H1 (cell line): ENCODE results near the gene KRT8. TPM values are rescaled to one million over a fixed set of nuclear protein-coding genes. Genes with fewer than 3 reads are reported as not detected.

ENCODE experiments used
- CTCF ChIA-PET: fragments of 300-600 bp; sonication (Branson Sonifier 250); formaldehyde crosslinking; loops from one replicate; lab custom pipeline; 2021; ENCODE audit not compliant: partially characterized antibody; lab: Charles Lee
- POLR2A ChIA-PET: fragments of 300-600 bp; sonication (Branson Sonifier 250); formaldehyde crosslinking; loops from one replicate; lab custom pipeline; 2021; ENCODE audit warnings: inconsistent platforms; ENCODE audit not compliant: partially characterized antibody; lab: Charles Lee
- DNase-seq, 2 experiments: peaks; one replicate each; pipeline versions ENCODE4 v3.0.0 to v3.0.0-alpha.2; 2010 to 2022; ENCODE audit warnings: low spot score in 2 of 2, low read depth in 1 of 2, mixed read lengths in 1 of 2
- FAIRE-seq: peaks from 2 replicates; lab custom pipeline; 2011; peaks lifted over from hg19 to GRCh38; lab: Jason Lieb, UNC
- H2AFZ ChIP-seq: 2 replicates; pipeline ENCODE4 v1.8.1; 2012; ENCODE audit warnings: low read length, inconsistent platforms
- H2AK5ac ChIP-seq: 2 replicates; pipeline ENCODE4 v1.6.1; 2013; ENCODE audit warnings: low read depth, low read length
- H2BK120ac ChIP-seq: replicated peaks from 2 replicates; pipeline ENCODE3; 2013; ENCODE audit warnings: low read depth, low read length, inconsistent platforms
- H2BK12ac ChIP-seq: 2 replicates; pipeline ENCODE4 v1.6.1; 2013; ENCODE audit warnings: low read depth, low read length
- H2BK15ac ChIP-seq: 2 replicates; pipeline ENCODE4 v1.6.1; 2013; ENCODE audit warnings: low read length
- H2BK20ac ChIP-seq: 2 replicates; pipeline ENCODE4 v1.6.1; 2013; ENCODE audit warnings: low read length
- H2BK5ac ChIP-seq: 2 replicates; pipeline ENCODE4 v1.6.1; 2013; ENCODE audit warnings: low read depth, low read length
- H3K14ac ChIP-seq: 2 replicates; pipeline ENCODE4 v1.6.1; 2013; ENCODE audit warnings: inconsistent platforms; ENCODE audit not compliant: insufficient read length
- H3K18ac ChIP-seq: 2 replicates; pipeline ENCODE4 v1.6.1; 2013; ENCODE audit warnings: low read length; ENCODE audit errors: extremely low read depth
- H3K23ac ChIP-seq: 2 replicates; pipeline ENCODE4 v1.6.1; 2013; ENCODE audit warnings: inconsistent platforms; ENCODE audit not compliant: insufficient read length
- H3K23me2 ChIP-seq: 2 replicates; pipeline ENCODE4 v1.6.1; 2013; ENCODE audit warnings: low read depth, low read length
- H3K27ac ChIP-seq: 2 replicates; pipeline ENCODE4 v1.6.1; 2011; ENCODE audit warnings: low read depth, low read length, inconsistent platforms
- H3K27me3 ChIP-seq, 4 experiments: replicated peaks in 1 of 4; 1 replicate in 1 of 4; 2 replicates in 3 of 4; pipeline versions ENCODE4 v1.6.1 to v1.8.1; 2011 to 2013; ENCODE audit warnings: low read length in 3 of 4, mild to moderate bottlenecking in 3 of 4, inconsistent platforms in 2 of 4, mixed read lengths in 2 of 4, moderate library complexity in 1 of 4; ENCODE audit not compliant: control insufficient read depth in 3 of 4, insufficient read depth in 3 of 4; ENCODE audit errors: extremely low read depth in 1 of 4
- H3K36me3 ChIP-seq, 4 experiments: 2 replicates each; pipeline versions ENCODE4 v1.6.1 to v1.8.1; 2011 to 2013; ENCODE audit warnings: mild to moderate bottlenecking in 4 of 4, low read length in 3 of 4, moderate library complexity in 2 of 4, control low read depth in 1 of 4, inconsistent platforms in 1 of 4; ENCODE audit not compliant: insufficient read depth in 4 of 4, control insufficient read depth in 2 of 4
- H3K4ac ChIP-seq: replicated peaks from 2 replicates; pipeline ENCODE3; 2013; ENCODE audit warnings: low read length, low read depth, mixed read lengths, inconsistent platforms; ENCODE audit not compliant: insufficient read length
- H3K4me1 ChIP-seq, 4 experiments: replicated peaks in 1 of 4; 1 replicate in 1 of 4; 2 replicates in 3 of 4; pipeline versions ENCODE4 v1.6.1 to v1.8.1; 2011 to 2013; ENCODE audit warnings: low read length in 3 of 4, inconsistent platforms in 2 of 4, mixed read lengths in 1 of 4; ENCODE audit not compliant: insufficient read depth in 4 of 4, control insufficient read depth in 3 of 4
- H3K4me2 ChIP-seq, 2 experiments: 2 replicates each; pipeline versions ENCODE4 v1.6.1 to v1.8.1; 2011 to 2013; ENCODE audit warnings: low read depth in 2 of 2, low read length in 2 of 2, control low read depth in 1 of 2, inconsistent platforms in 1 of 2, mild to moderate bottlenecking in 1 of 2; ENCODE audit not compliant: insufficient read depth in 1 of 2
- H3K4me3 ChIP-seq, 4 experiments: fragments of 200-600, 300-600 bp in 1 of 4; sonication (generic), shearing (Covaris generic), sonication (Bioruptor Twin) in 1 of 4; 2 replicates each; pipeline versions ENCODE4 v1.5.1 to v1.8.1; 2011 to 2016; ENCODE audit warnings: low read length in 4 of 4, low read depth in 3 of 4, control low read depth in 2 of 4, inconsistent platforms in 2 of 4, mild to moderate bottlenecking in 2 of 4, mixed read lengths in 1 of 4, moderate library complexity in 1 of 4; ENCODE audit not compliant: insufficient read depth in 2 of 4; ENCODE audit errors: extremely low read depth in 1 of 4
- H3K56ac ChIP-seq: replicated peaks from 2 replicates; pipeline ENCODE3; 2013; ENCODE audit warnings: low read depth, mild to moderate bottlenecking, mixed read lengths, low read length, inconsistent platforms; ENCODE audit not compliant: insufficient read length
- H3K79me1 ChIP-seq: 2 replicates; pipeline ENCODE4 v1.6.1; 2013; ENCODE audit warnings: low read depth, low read length, control low read depth
- H3K79me2 ChIP-seq, 2 experiments: 2 replicates each; pipeline versions ENCODE4 v1.6.1 to v1.8.1; 2012 to 2013; ENCODE audit warnings: low read length in 2 of 2, mild to moderate bottlenecking in 2 of 2, inconsistent platforms in 1 of 2; ENCODE audit not compliant: insufficient read depth in 2 of 2, control insufficient read depth in 1 of 2
- H3K9ac ChIP-seq, 4 experiments: replicated peaks in 1 of 4; 1 replicate in 1 of 4; 2 replicates in 3 of 4; pipeline versions ENCODE4 v1.6.1 to v1.8.1; 2011 to 2013; ENCODE audit warnings: low read depth in 3 of 4, low read length in 3 of 4, control low read depth in 2 of 4, mild to moderate bottlenecking in 2 of 4, moderate library complexity in 2 of 4, inconsistent platforms in 1 of 4; ENCODE audit errors: extremely low read depth in 1 of 4
- H3K9me3 ChIP-seq, 2 experiments: 2 replicates each; pipeline versions ENCODE4 v1.6.1 to v1.8.1; 2012 to 2013; ENCODE audit warnings: mild to moderate bottlenecking in 2 of 2, moderate library complexity in 2 of 2, control low read depth in 1 of 2, inconsistent platforms in 1 of 2, low read depth in 1 of 2, low read length in 1 of 2, mixed read lengths in 1 of 2; ENCODE audit not compliant: insufficient read depth in 2 of 2
- H4K20me1 ChIP-seq, 2 experiments: replicated peaks in 1 of 2; 2 replicates each; pipeline versions ENCODE3 to v1.8.1; 2011 to 2013; ENCODE audit warnings: inconsistent platforms in 2 of 2, low read length in 2 of 2, mild to moderate bottlenecking in 1 of 2; ENCODE audit not compliant: insufficient read depth in 2 of 2, control insufficient read depth in 1 of 2
- H4K5ac ChIP-seq: 2 replicates; pipeline ENCODE4 v1.6.1; 2013; ENCODE audit warnings: low read length, low read depth, mixed read lengths, inconsistent platforms; ENCODE audit not compliant: insufficient read length
- H4K8ac ChIP-seq: 2 replicates; pipeline ENCODE4 v1.8.0; 2013; ENCODE audit warnings: mild to moderate bottlenecking, moderate library complexity, low read length, inconsistent platforms; ENCODE audit not compliant: insufficient read depth; ENCODE audit errors: extremely low read depth
- H4K91ac ChIP-seq: replicated peaks from 2 replicates; pipeline ENCODE3; 2013; ENCODE audit warnings: low read length, mixed read lengths, inconsistent platforms; ENCODE audit not compliant: insufficient read length
- CBX5 ChIP-seq: fragments of 300-800, 300-1000 bp; sonication (generic); IDR thresholded peaks from 2 replicates; pipeline ENCODE4 v1.7.1; 2016; ENCODE audit warnings: antibody characterized with exemption, low read length, low read depth
- CEBPB ChIP-seq: IDR thresholded peaks from 2 replicates; pipeline ENCODE4 v1.6.1; 2012; ENCODE audit warnings: low read depth, low read length
- CTBP2 ChIP-seq: IDR thresholded peaks from 2 replicates; pipeline ENCODE4 v1.7.0; 2011; ENCODE audit warnings: borderline replicate concordance, mild to moderate bottlenecking, moderate library complexity, mixed read lengths, low read length; ENCODE audit not compliant: insufficient read depth, insufficient read length
- EP300 ChIP-seq, 2 experiments: IDR thresholded peaks; 1 replicate in 1 of 2; 2 replicates in 1 of 2; pipeline ENCODE4 v1.6.1; 2011 to 2012; ENCODE audit warnings: low read depth in 2 of 2, low read length in 2 of 2, mild to moderate bottlenecking in 2 of 2, borderline replicate concordance in 1 of 2, inconsistent platforms in 1 of 2, moderate library complexity in 1 of 2
- HDAC2 ChIP-seq, 2 experiments: fragments of 300-600 bp in 1 of 2; sonication (generic) in 1 of 2; IDR thresholded peaks; 2 replicates each; pipeline ENCODE4 v1.6.1; 2011 to 2012; ENCODE audit warnings: low read depth in 2 of 2, low read length in 2 of 2, mild to moderate bottlenecking in 2 of 2, moderate library complexity in 2 of 2, borderline replicate concordance in 1 of 2, inconsistent platforms in 1 of 2
- KDM4A ChIP-seq: IDR thresholded peaks from one replicate; pipeline ENCODE4 v1.7.1; 2012; ENCODE audit warnings: low read depth, mild to moderate bottlenecking, moderate library complexity, low read length, inconsistent platforms; ENCODE audit not compliant: severe bottlenecking
- MAFK ChIP-seq: IDR thresholded peaks from 2 replicates; pipeline ENCODE4 v1.6.1; 2012; ENCODE audit warnings: low read depth, mild to moderate bottlenecking, improper control_type of control experiment, low read length
- NRF1 ChIP-seq: IDR thresholded peaks from 2 replicates; pipeline ENCODE4 v1.6.1; 2011; ENCODE audit warnings: mild to moderate bottlenecking, low read depth, low read length, improper control_type of control experiment
- RFX5 ChIP-seq: IDR thresholded peaks from 2 replicates; pipeline ENCODE4 v1.6.1; 2011; ENCODE audit warnings: low read depth, low read length, improper control_type of control experiment, borderline replicate concordance
- SIX5 ChIP-seq: IDR thresholded peaks from 2 replicates; pipeline ENCODE4 v1.6.1; 2011; ENCODE audit warnings: mild to moderate bottlenecking, low read depth, low read length
- WGBS, 2 experiments: shearing (Covaris generic) in 1 of 2; methylation state at CpG; one replicate each; pipeline versions ENCODE4 v1.1.6 to v1.1.7; 2013 to 2015; ENCODE audit warnings: low lambda C conversion rate in 2 of 2, mixed read lengths in 2 of 2, inconsistent platforms in 1 of 2, low coverage in 1 of 2, missing lambda C conversion rate in 1 of 2; ENCODE audit not compliant: insufficient replicate concordance in 2 of 2, insufficient coverage in 1 of 2, insufficient read length in 1 of 2; ENCODE audit errors: extremely low coverage in 1 of 2, missing lambda C conversion rate in 1 of 2; 5-methylcytosine and 5-hydroxymethylcytosine counted together
- polyA plus RNA-seq, 7 experiments: library from polyadenylated mRNA; depleted of rRNA in 3 of 7; stranded (reverse) in 5 of 7; unstranded in 2 of 7; fragments of >200 nt in 5 of 7; fragments of 200-250 nt in 2 of 7; gene quantifications; 1 replicate in 5 of 7; 2 replicates in 1 of 7; 4 replicates in 1 of 7; pipeline versions ENCODE4 v1.2.1 to v1.2.3, GENCODE V29; 2011 to 2013; ENCODE audit warnings: missing spikeins in 2 of 7, mixed read lengths in 2 of 7
- total RNA-seq: library from RNA; stranded (reverse); fragmentation: NEBNext Ultra II Directional; extraction: Animal tissue kit (Norgen Biotek cat#: 25700); gene quantifications from 2 replicates; pipeline ENCODE4 v1.2.1, GENCODE V29; 2021
- TF ChIP-seq, protein P1 (sequence below), 3 experiments: IDR thresholded peaks; 1 replicate in 2 of 3; 2 replicates in 1 of 3; pipeline versions ENCODE4 v1.5.1 to v1.6.1; 2011; ENCODE audit warnings: low read length in 3 of 3, mild to moderate bottlenecking in 3 of 3, inconsistent platforms in 2 of 3, low read depth in 1 of 3, moderate library complexity in 1 of 3; ENCODE audit not compliant: insufficient read depth in 1 of 3; ENCODE audit errors: control extremely low read depth in 1 of 3

The KRT8 gene
- total and polyA plus RNA-seq, 2 of the 8 experiments (the other 6 are each of a cell fraction or from before 2014, with no cell fraction given) = 280 to 290 TPM

DNA sequence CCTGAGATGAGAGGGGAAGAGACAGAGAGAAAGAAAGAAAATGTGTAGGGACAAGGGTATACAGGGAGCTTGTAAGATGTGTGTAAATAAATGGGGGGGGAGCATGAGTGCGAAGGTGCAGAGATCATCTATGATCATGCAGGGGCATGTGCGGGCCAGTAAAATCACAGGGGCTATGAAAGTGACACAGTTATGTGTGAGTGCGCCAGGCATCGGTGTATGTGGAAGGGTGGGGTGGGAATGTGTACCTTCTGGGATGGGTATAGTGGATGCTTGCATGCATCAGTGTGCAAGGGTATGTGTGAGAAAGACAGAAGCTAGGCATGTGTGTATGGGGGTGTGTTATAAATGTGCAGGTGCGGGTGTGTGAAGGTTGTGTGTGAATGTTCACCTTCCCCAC, 37.7 kb downstream of the KRT8 start:
- Histone ChIP-seq H2BK15ac (peak overlapping the region; percentile 46; the same call in 1 of the 2 replicates), H2BK12ac (0 out of 2 replicates have a peak overlapping the region, but pooled peaks have one; percentile 27), H2BK120ac (no peak overlapping the region), H3K23me2 (no peaks in the 10 kb centered on the region), H3K27ac (no peak overlapping the region), H3K4me2 (no peak overlapping the region), H2AK5ac (no peak overlapping the region), H3K79me2 (no peaks in the 10 kb centered on the region), H3K4ac (no peak overlapping the region), H4K20me1 (peaks cover 0 to 1% of the 10 kb centered on the region in 2 experiments), H3K14ac (no peak overlapping the region), H3K36me3 (no peaks in the 10 kb centered on the region), H3K4me3 (no peak overlapping the region), H3K4me1 (no peaks in the 10 kb centered on the region; a peak in 2 of 7 replicates), H4K8ac (no peak overlapping the region), H2BK20ac (no peak overlapping the region), H3K79me1 (no peaks in the 10 kb centered on the region), H3K18ac (no peak overlapping the region), H4K91ac (no peak overlapping the region), H4K5ac (no peak overlapping the region), H3K23ac (no peak overlapping the region), H3K56ac (no peak overlapping the region), H3K27me3 (no peaks in the 10 kb centered on the region; a peak in 1 of 7 replicates), H3K9me3 (no peaks in the 10 kb centered on the region), H2AFZ (no peak overlapping the region), H2BK5ac (no peak overlapping the region), H3K9ac (no peak overlapping the region)
- WGBS, 2 experiments = 91% methylated on average over 5 of the region's 5 CpGs; no CpG with 5 or more reads in 1 of the 2 experiments
- POLR2A ChIA-PET = no interaction called here
- CTCF ChIA-PET = interaction anchor here (0.6 to 22.2 kb wide), 23 partner anchors 11 to 498 kb away, joined by 3 to 502 read pairs (median 5); partner anchors contain the start of genes KRT74 and KRT76
- DNase-seq = no peak
- FAIRE-seq = no peak
- TF ChIP-seq CEBPB (no peak), KDM4A (no peak), HDAC2 (IDR thresholded peaks at IDR 0.05; ENCODE audit: borderline replicate concordance in 1 of 2, low read depth in 2 of 2, low read length in 2 of 2) (no peak), SIX5 (no peak), EP300 (IDR thresholded peaks at IDR 0.05; ENCODE audit: borderline replicate concordance in 1 of 2, low read depth in 2 of 2, low read length in 2 of 2) (no peak), MAFK (no peak), RFX5 (no peak), CBX5 (no peak), CTBP2 (no peak), NRF1 (no peak)
- TF ChIP-seq, protein P1, sequence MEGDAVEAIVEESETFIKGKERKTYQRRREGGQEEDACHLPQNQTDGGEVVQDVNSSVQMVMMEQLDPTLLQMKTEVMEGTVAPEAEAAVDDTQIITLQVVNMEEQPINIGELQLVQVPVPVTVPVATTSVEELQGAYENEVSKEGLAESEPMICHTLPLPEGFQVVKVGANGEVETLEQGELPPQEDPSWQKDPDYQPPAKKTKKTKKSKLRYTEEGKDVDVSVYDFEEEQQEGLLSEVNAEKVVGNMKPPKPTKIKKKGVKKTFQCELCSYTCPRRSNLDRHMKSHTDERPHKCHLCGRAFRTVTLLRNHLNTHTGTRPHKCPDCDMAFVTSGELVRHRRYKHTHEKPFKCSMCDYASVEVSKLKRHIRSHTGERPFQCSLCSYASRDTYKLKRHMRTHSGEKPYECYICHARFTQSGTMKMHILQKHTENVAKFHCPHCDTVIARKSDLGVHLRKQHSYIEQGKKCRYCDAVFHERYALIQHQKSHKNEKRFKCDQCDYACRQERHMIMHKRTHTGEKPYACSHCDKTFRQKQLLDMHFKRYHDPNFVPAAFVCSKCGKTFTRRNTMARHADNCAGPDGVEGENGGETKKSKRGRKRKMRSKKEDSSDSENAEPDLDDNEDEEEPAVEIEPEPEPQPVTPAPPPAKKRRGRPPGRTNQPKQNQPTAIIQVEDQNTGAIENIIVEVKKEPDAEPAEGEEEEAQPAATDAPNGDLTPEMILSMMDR (IDR thresholded peaks at IDR 0.05; ENCODE audit: control extremely low read depth in 1 of 3, insufficient read depth in 1 of 3, low read depth in 1 of 3, low read length in 3 of 3) = no peak
